Ovary (tissue), 9 donors: ENCODE data around the gene CDKN1B. TPM values are rescaled to one million over a fixed set of nuclear protein-coding genes. Genes with fewer than 3 reads are reported as not detected.
A peak's percentile ranks its signal among the peaks of the same experiment; 100 is the strongest.

ENCODE experiments used
- DNase-seq, 5 donors: peaks; one replicate each; pipeline ENCODE4 v3.0.0-alpha.2; 2019 to 2020
- H3K27ac ChIP-seq, 2 donors: fragments of 200-600 bp; one replicate each; pipeline versions ENCODE4 v1.5.1 to v1.8.0; 2019 to 2022
- H3K27me3 ChIP-seq: fragments of 200-600 bp; one replicate; pipeline ENCODE4 v1.8.0; 2022
- H3K36me3 ChIP-seq: fragments of 200-600 bp; sonication (generic); one replicate; pipeline ENCODE4 v1.5.1; 2019
- H3K4me1 ChIP-seq: one replicate; pipeline ENCODE4 v1.8.1; 2013; ENCODE audit warnings: mild to moderate bottlenecking, moderate library complexity; ENCODE audit not compliant: insufficient read depth
- H3K4me3 ChIP-seq: fragments of 200-600 bp; sonication (generic); one replicate; pipeline ENCODE4 v1.5.1; 2017
- H3K9me3 ChIP-seq, 2 donors: fragments of 200-600 bp in 1 of 2; sonication (generic) in 1 of 2; one replicate each; pipeline versions ENCODE4 v1.5.1 to v1.8.1; 2013 to 2019; ENCODE audit warnings: mild to moderate bottlenecking in 1 of 2, moderate library complexity in 1 of 2
- CTCF ChIP-seq, 3 donors: fragments of 450-650 bp in 2 of 3; fragments of 200-600 bp in 1 of 3; IDR thresholded peaks; one replicate each; pipeline versions ENCODE4 v1.5.1 to v1.8.0; 2016 to 2022; ENCODE audit warnings: antibody characterized with exemption in 3 of 3, mild to moderate bottlenecking in 1 of 3
- EP300 ChIP-seq: sonication (generic); formaldehyde crosslinking; IDR thresholded peaks from one replicate; pipeline ENCODE4 v1.6.1; 2017; ENCODE audit warnings: antibody characterized with exemption
- POLR2A ChIP-seq: fragments of 450-650 bp; IDR thresholded peaks from one replicate; pipeline ENCODE4 v1.6.1; 2017; ENCODE audit warnings: antibody characterized with exemption, mild to moderate bottlenecking, moderate library complexity
- WGBS, 3 donors: extraction: QIAGEN DNeasy Blood & Tissue Kit in 1 of 3; methylation state at CpG; one replicate each; pipeline versions ENCODE4 v1.1.5 to v1.1.7; 2013 to 2017; 5-methylcytosine and 5-hydroxymethylcytosine counted together
- intact Hi-C, 4 donors: fragments of 100-400 bp; cut with DNase I; formaldehyde crosslinking; loops; one replicate each; pipeline versions ENCODE4 v1.11.0 to v1.15.1; 2022 to 2023
- polyA plus RNA-seq, 2 donors: library from polyadenylated mRNA; stranded (reverse); fragments of 200-250 nt in 1 of 2; fragments of 350-450 nt in 1 of 2; fragmentation: Illumina TruSeq in 1 of 2; extraction: RNeasy Lipid Tissue Mini Kit (QIAGEN cat#74804) in 1 of 2; gene quantifications; one replicate each; pipeline ENCODE4 v1.2.3, GENCODE V29; 2013 to 2014
- total RNA-seq, 7 donors: library from RNA; depleted of rRNA in 2 of 7; stranded (reverse); fragments of >200 nt in 2 of 7; fragmentation: NEBNext Ultra II Directional in 3 of 7; extraction: Animal tissue kit (Norgen Biotek cat#: 25700) in 3 of 7; gene quantifications; one replicate each; pipeline versions ENCODE4 v1.1.0 to v1.2.4, GENCODE V29; 2016 to 2023
- donor health status: DM: no; HTN: no; CAD: no; lungs with moderate emphysema.
- donor health status: DM: no; HTN: no; CAD: no.
- donor health status: Bipolar disorder and iron deficiency.
- donor health status: DM: yes; HTN: yes; CAD: no.
- donor health status: DM: no; HTN: no; CAD: no.
- donor health status: DM: yes; HTN: yes; CAD: no.

Gene CDKN1B
- total and polyA plus RNA-seq, 9 donors = 54.3 to 90.2 (median 75.5) TPM

GRCh38 chr12:12745576-12746211 lies 28.5 kb downstream of the CDKN1B start:
- 76 to 85% (median 85%) methylated on average over 7 of the region's 7 CpGs for WGBS, 3 donors
- intact Hi-C loops = no loop called here
- no peaks in the 10 kb centered on the region for H3K27me3 ChIP-seq
- no peak for DNase-seq
- H3K4me3 ChIP-seq = no peak overlapping the region
- no peaks in the 10 kb centered on the region for H3K9me3 ChIP-seq
- no peak overlapping the region for H3K27ac ChIP-seq
- TF ChIP-seq CTCF (IDR thresholded peaks at IDR 0.05) (no peak), POLR2A (no peak), EP300 (no peak)
- no peaks in the 10 kb centered on the region for H3K36me3 ChIP-seq
- H3K4me1 ChIP-seq = peaks cover 6% of the 10 kb centered on the region

- peak in 3 of 5 donors; percentile 30 to 52 (median 37) for DNase-seq
- Histone ChIP-seq H3K9me3 (no peaks in the 10 kb centered on the region), H3K36me3 (no peaks in the 10 kb centered on the region), H3K27ac (no peak overlapping the region), H3K4me1 (peaks cover 6% of the 10 kb centered on the region), H3K4me3 (no peak overlapping the region), H3K27me3 (no peaks in the 10 kb centered on the region)
- TF ChIP-seq EP300 (no peak), POLR2A (no peak), CTCF (IDR thresholded peaks at IDR 0.05) (no peak)
- intact Hi-C loops = no loop called here
- 58 to 70% (median 62%) methylated on average over 3 of the region's 3 CpGs for WGBS, 3 donors
Measured at GRCh38 chr12:12747278-12747677, 30.1 kb downstream of the CDKN1B start.

- WGBS, 3 donors = 36 to 42% (median 39%) methylated on average over 3 of the region's 3 CpGs
- no peak for TF ChIP-seq POLR2A
- no peak for TF ChIP-seq CTCF (IDR thresholded peaks at IDR 0.05)
- no peaks in the 10 kb centered on the region for H3K36me3 ChIP-seq
- no peaks in the 10 kb centered on the region for H3K9me3 ChIP-seq
- H3K27ac ChIP-seq = peak overlapping the region in 1 of 2 donors; percentile 17
- no peak overlapping the region for H3K4me3 ChIP-seq
- intact Hi-C loops = no loop called here
- no peaks in the 10 kb centered on the region for H3K27me3 ChIP-seq
- DNase-seq = no peak
- H3K4me1 ChIP-seq = peaks cover 6% of the 10 kb centered on the region
Measured at GRCh38 chr12:12748044-12748443, 30.9 kb downstream of the CDKN1B start.

- Histone ChIP-seq H3K27me3 (no peaks in the 10 kb centered on the region), H3K4me3 (peak overlapping the region; percentile 36), H3K36me3 (no peaks in the 10 kb centered on the region), H3K9me3 (no peaks in the 10 kb centered on the region), H3K4me1 (peaks cover 6% of the 10 kb centered on the region), H3K27ac (peak overlapping the region; percentile 71 to 82)
- 12 to 33% (median 19%) methylated on average over 7 of the region's 7 CpGs for WGBS, 3 donors
- intact Hi-C loops = no loop called here
- TF ChIP-seq POLR2A = no peak
- peak in 1 of 3 donors; percentile 8 for TF ChIP-seq CTCF (IDR thresholded peaks at IDR 0.05)
- DNase-seq = peak; percentile 47 to 68 (median 58)
Measured at GRCh38 chr12:12749433-12749832, 32.3 kb downstream of the CDKN1B start.
